ENCODE data around the gene ADORA2A. TPM values are rescaled to one million over a fixed set of nuclear protein-coding genes. Genes with fewer than 3 reads are reported as not detected.

ADORA2A gene
- total and polyA plus RNA-seq, 2 of the 13 experiments (the other 11 are each of a cell fraction or from before 2014, with no cell fraction given) = 3.3 to 5.0 TPM

- TF ChIP-seq PAX8 (CRISPR knock-in tag; IDR thresholded peaks at IDR 0.05; ENCODE audit: borderline replicate concordance) = no peak
- TF ChIP-seq XRCC5 (optimal IDR thresholded peaks at IDR 0.05; ENCODE audit: low read length) = no peak
- TF ChIP-seq TFDP1 (CRISPR knock-in tag; IDR thresholded peaks at IDR 0.05; ENCODE audit: borderline replicate concordance) = peak; percentile 26; the same call in 1 of the 2 replicates
- no peak for TF ChIP-seq ETV6 (CRISPR knock-in tag; conservative IDR thresholded peaks at IDR 0.05)
- TF ChIP-seq, protein P1, sequence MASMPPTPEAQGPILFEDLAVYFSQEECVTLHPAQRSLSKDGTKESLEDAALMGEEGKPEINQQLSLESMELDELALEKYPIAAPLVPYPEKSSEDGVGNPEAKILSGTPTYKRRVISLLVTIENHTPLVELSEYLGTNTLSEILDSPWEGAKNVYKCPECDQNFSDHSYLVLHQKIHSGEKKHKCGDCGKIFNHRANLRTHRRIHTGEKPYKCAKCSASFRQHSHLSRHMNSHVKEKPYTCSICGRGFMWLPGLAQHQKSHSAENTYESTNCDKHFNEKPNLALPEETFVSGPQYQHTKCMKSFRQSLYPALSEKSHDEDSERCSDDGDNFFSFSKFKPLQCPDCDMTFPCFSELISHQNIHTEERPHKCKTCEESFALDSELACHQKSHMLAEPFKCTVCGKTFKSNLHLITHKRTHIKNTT (CRISPR knock-in tag; IDR thresholded peaks at IDR 0.05) = no peak
- TF ChIP-seq, protein P2, sequence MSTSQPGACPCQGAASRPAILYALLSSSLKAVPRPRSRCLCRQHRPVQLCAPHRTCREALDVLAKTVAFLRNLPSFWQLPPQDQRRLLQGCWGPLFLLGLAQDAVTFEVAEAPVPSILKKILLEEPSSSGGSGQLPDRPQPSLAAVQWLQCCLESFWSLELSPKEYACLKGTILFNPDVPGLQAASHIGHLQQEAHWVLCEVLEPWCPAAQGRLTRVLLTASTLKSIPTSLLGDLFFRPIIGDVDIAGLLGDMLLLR (CRISPR knock-in tag; IDR thresholded peaks at IDR 0.05) = 0 out of 2 replicates have a peak, but pooled peaks have one; percentile 35
- TF ChIP-seq ZSCAN21 (CRISPR knock-in tag; IDR thresholded peaks at IDR 0.05; ENCODE audit: borderline replicate concordance) = no peak
- no peak for TF ChIP-seq POLR2G (IDR thresholded peaks at IDR 0.05; ENCODE audit: low read depth, low read length)
- TF ChIP-seq SP2 (CRISPR knock-in tag; IDR thresholded peaks at IDR 0.05) = no peak
- TF ChIP-seq PBX3 (CRISPR knock-in tag; IDR thresholded peaks at IDR 0.05; ENCODE audit: borderline replicate concordance) = no peak
- TF ChIP-seq ZNF10 (CRISPR knock-in tag; IDR thresholded peaks at IDR 0.05; ENCODE audit: borderline replicate concordance, low read depth) = no peak
- no peak for TF ChIP-seq MAFF (IDR thresholded peaks at IDR 0.05; ENCODE audit: low read depth, low read length)
- TF ChIP-seq, protein P3, sequence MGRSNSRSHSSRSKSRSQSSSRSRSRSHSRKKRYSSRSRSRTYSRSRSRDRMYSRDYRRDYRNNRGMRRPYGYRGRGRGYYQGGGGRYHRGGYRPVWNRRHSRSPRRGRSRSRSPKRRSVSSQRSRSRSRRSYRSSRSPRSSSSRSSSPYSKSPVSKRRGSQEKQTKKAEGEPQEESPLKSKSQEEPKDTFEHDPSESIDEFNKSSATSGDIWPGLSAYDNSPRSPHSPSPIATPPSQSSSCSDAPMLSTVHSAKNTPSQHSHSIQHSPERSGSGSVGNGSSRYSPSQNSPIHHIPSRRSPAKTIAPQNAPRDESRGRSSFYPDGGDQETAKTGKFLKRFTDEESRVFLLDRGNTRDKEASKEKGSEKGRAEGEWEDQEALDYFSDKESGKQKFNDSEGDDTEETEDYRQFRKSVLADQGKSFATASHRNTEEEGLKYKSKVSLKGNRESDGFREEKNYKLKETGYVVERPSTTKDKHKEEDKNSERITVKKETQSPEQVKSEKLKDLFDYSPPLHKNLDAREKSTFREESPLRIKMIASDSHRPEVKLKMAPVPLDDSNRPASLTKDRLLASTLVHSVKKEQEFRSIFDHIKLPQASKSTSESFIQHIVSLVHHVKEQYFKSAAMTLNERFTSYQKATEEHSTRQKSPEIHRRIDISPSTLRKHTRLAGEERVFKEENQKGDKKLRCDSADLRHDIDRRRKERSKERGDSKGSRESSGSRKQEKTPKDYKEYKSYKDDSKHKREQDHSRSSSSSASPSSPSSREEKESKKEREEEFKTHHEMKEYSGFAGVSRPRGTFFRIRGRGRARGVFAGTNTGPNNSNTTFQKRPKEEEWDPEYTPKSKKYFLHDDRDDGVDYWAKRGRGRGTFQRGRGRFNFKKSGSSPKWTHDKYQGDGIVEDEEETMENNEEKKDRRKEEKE (IDR thresholded peaks at IDR 0.05) = no peak
- TF ChIP-seq, protein P4, sequence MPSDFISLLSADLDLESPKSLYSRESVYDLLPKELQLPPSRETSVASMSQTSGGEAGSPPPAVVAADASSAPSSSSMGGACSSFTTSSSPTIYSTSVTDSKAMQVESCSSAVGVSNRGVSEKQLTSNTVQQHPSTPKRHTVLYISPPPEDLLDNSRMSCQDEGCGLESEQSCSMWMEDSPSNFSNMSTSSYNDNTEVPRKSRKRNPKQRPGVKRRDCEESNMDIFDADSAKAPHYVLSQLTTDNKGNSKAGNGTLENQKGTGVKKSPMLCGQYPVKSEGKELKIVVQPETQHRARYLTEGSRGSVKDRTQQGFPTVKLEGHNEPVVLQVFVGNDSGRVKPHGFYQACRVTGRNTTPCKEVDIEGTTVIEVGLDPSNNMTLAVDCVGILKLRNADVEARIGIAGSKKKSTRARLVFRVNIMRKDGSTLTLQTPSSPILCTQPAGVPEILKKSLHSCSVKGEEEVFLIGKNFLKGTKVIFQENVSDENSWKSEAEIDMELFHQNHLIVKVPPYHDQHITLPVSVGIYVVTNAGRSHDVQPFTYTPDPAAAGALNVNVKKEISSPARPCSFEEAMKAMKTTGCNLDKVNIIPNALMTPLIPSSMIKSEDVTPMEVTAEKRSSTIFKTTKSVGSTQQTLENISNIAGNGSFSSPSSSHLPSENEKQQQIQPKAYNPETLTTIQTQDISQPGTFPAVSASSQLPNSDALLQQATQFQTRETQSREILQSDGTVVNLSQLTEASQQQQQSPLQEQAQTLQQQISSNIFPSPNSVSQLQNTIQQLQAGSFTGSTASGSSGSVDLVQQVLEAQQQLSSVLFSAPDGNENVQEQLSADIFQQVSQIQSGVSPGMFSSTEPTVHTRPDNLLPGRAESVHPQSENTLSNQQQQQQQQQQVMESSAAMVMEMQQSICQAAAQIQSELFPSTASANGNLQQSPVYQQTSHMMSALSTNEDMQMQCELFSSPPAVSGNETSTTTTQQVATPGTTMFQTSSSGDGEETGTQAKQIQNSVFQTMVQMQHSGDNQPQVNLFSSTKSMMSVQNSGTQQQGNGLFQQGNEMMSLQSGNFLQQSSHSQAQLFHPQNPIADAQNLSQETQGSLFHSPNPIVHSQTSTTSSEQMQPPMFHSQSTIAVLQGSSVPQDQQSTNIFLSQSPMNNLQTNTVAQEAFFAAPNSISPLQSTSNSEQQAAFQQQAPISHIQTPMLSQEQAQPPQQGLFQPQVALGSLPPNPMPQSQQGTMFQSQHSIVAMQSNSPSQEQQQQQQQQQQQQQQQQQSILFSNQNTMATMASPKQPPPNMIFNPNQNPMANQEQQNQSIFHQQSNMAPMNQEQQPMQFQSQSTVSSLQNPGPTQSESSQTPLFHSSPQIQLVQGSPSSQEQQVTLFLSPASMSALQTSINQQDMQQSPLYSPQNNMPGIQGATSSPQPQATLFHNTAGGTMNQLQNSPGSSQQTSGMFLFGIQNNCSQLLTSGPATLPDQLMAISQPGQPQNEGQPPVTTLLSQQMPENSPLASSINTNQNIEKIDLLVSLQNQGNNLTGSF (CRISPR knock-in tag; IDR thresholded peaks at IDR 0.05) = no peak
- no peak for TF ChIP-seq TEAD2 (CRISPR knock-in tag; IDR thresholded peaks at IDR 0.05)
Observed at GRCh38 chr22:24424001-24424900, 3.1 kb upstream of the ADORA2A start (continued).

Measured in HepG2 (cell line).